DOHH2 (cell line): ENCODE results near the gene CNTN4.

Experiments
- CTCF ChIP-seq: fragments of 200-600 bp; sonication (generic); IDR thresholded peaks from one replicate; pipeline ENCODE4 v1.5.1; 2014; ENCODE audit warnings: antibody characterized with exemption, mild to moderate bottlenecking, low read depth, low read length; ENCODE audit not compliant: poor library complexity, severe bottlenecking
- EZH2phosphoT487 ChIP-seq: fragments of 200-600 bp; sonication (generic); IDR thresholded peaks from 2 replicates; pipeline ENCODE4 v1.6.1; 2017; ENCODE audit warnings: borderline replicate concordance, mild to moderate bottlenecking, antibody characterized with exemption, low read length, moderate library complexity, mixed read lengths

- TF ChIP-seq CTCF, result no peak
- TF ChIP-seq EZH2phosphoT487, result no peak
Measured at GRCh38 chr3:2875699-2876098, 777.0 kb downstream of the CNTN4 start.
